ENCODE results near the gene PKD1L1. TPM values are rescaled to one million over a fixed set of nuclear protein-coding genes. Genes with fewer than 3 reads are reported as not detected.
A peak's percentile ranks its signal among the peaks of the same experiment; 100 is the strongest.

PKD1L1 gene
- total and polyA plus RNA-seq, 2 donors (not counting 1 experiment from before 2014, with no cell fraction given), result 0.59 to 0.70 TPM

GRCh38 chr7:47992446-47992845 lies 44.2 kb upstream of the PKD1L1 start:
- Mint-ChIP-seq H3K9me3 (ENCODE audit: insufficient read depth) (no peaks in the 10 kb centered on the region), H3K27me3 (no peaks in the 10 kb centered on the region), H3K27ac (peak overlapping the region; percentile 88), H3K4me1 (peaks cover 12% of the 10 kb centered on the region), H3K4me3 (peak overlapping the region; percentile 96)
- Histone ChIP-seq H3K27me3 (replicated peaks in 1 of 4; ENCODE audit: control extremely low read depth in 1 of 4, control insufficient read depth in 3 of 4, insufficient read depth in 4 of 4, low read length in 3 of 4) (no peaks in the 10 kb centered on the region), H3K9me3 (ENCODE audit: control extremely low read depth in 1 of 3, control insufficient read depth in 2 of 3, insufficient read depth in 1 of 3, low read length in 2 of 3) (no peaks in the 10 kb centered on the region), H3K4me2 (replicated peaks; ENCODE audit: low read depth, low read length, poor library complexity, severe bottlenecking) (peak overlapping the region; percentile 81), H3K36me3 (replicated peaks in 1 of 2; ENCODE audit: control extremely low read depth in 1 of 2, control insufficient read depth in 1 of 2, extremely low read depth in 1 of 2, insufficient read depth in 2 of 2, low read length in 1 of 2) (no peaks in the 10 kb centered on the region), H3K9ac (ENCODE audit: low read length) (peak overlapping the region; percentile 80), H3K79me2 (ENCODE audit: control insufficient read depth, insufficient read depth, low read length) (no peaks in the 10 kb centered on the region), H2AFZ (ENCODE audit: insufficient read depth, low read depth, low read length, poor library complexity, severe bottlenecking) (peak overlapping the region; percentile 99), H3K4me3 (ENCODE audit: control extremely low read depth in 1 of 5, extremely low read depth in 1 of 5, insufficient read depth in 1 of 5, low read depth in 2 of 5, low read length in 4 of 5) (peak overlapping the region; percentile 39 to 86 (median 69)), H3K27ac (ENCODE audit: low read length in 2 of 2) (peak overlapping the region; percentile 60 to 82), H4K20me1 (ENCODE audit: control insufficient read depth, insufficient read depth, low read length, poor library complexity, severe bottlenecking) (no peaks in the 10 kb centered on the region), H3K4me1 (ENCODE audit: control insufficient read depth in 2 of 2, insufficient read depth in 2 of 2, low read length in 2 of 2) (peaks cover 9 to 12% of the 10 kb centered on the region in 2 donors)
- CTCF ChIA-PET, result interaction anchor here (0.6 to 4.7 kb wide), 19 partner anchors 8 to 726 kb away, joined by 3 to 229 read pairs (median 7); partner anchors contain the start of gene UPP1
- 100% methylated on average over 1 of the region's 3 CpGs for WGBS (ENCODE audit: insufficient coverage)
- ATAC-seq (ENCODE audit: low read depth), result no peak
- no peak for DNase-seq
- TF ChIP-seq EZH2 (IDR thresholded peaks at IDR 0.05; ENCODE audit: borderline replicate concordance, insufficient read depth, low read depth, low read length, poor library complexity, severe bottlenecking) (no peak), CTCF (IDR thresholded peaks at IDR 0.05) (no peak)
- POLR2A ChIA-PET, result interaction anchor here (1.0 to 1.3 kb wide), 4 partner anchors 14 to 127 kb away, joined by 3 to 5 read pairs (median 4); partner anchors contain the start of gene UPP1
- intact Hi-C loops (cut with micrococcal nuclease), result no loop called here

GRCh38 chr7:47991741-47992311 lies 43.6 kb upstream of the PKD1L1 start:
- TF ChIP-seq CTCF (IDR thresholded peaks at IDR 0.05) (peak; percentile 71), EZH2 (IDR thresholded peaks at IDR 0.05; ENCODE audit: borderline replicate concordance, insufficient read depth, low read depth, low read length, poor library complexity, severe bottlenecking) (no peak)
- peak overlapping the region; percentile 88 for H3K27ac Mint-ChIP-seq
- POLR2A ChIA-PET, result interaction anchor here (0.5 to 1.3 kb wide), 6 partner anchors 9 to 128 kb away, joined by 3 to 6 read pairs (median 5); partner anchors contain the start of gene UPP1

More at GRCh38 chr7:47991741-47992311, 43.6 kb upstream of the PKD1L1 start:
- H4K20me1 ChIP-seq (ENCODE audit: control insufficient read depth, insufficient read depth, low read length, poor library complexity, severe bottlenecking), result no peaks in the 10 kb centered on the region
- no peaks in the 10 kb centered on the region for H3K79me2 ChIP-seq (ENCODE audit: control insufficient read depth, insufficient read depth, low read length)
- intact Hi-C loops (cut with micrococcal nuclease), result loop anchor here (1.0 kb wide), 5 partner anchors 13 to 118 kb away; partner anchors contain the start of genes C7orf57 and HUS1
- no peaks in the 10 kb centered on the region for H3K9me3 ChIP-seq (ENCODE audit: control extremely low read depth in 1 of 3, control insufficient read depth in 2 of 3, insufficient read depth in 1 of 3, low read length in 2 of 3)
- peaks cover 9 to 12% of the 10 kb centered on the region in 2 donors for H3K4me1 ChIP-seq (ENCODE audit: control insufficient read depth in 2 of 2, insufficient read depth in 2 of 2, low read length in 2 of 2)
- peak overlapping the region; percentile 60 to 82 for H3K27ac ChIP-seq (ENCODE audit: low read length in 2 of 2)
- ATAC-seq (ENCODE audit: low read depth) (peak; percentile 99), DNase-seq (peak; percentile 89)
- peaks cover 12% of the 10 kb centered on the region for H3K4me1 Mint-ChIP-seq
- peak overlapping the region; percentile 81 for H3K4me2 ChIP-seq (replicated peaks; ENCODE audit: low read depth, low read length, poor library complexity, severe bottlenecking)
- WGBS (ENCODE audit: insufficient coverage), result 2% methylated on average over 21 of the region's 26 CpGs
- H3K4me3 Mint-ChIP-seq, result peak overlapping the region; percentile 96
- H2AFZ ChIP-seq (ENCODE audit: insufficient read depth, low read depth, low read length, poor library complexity, severe bottlenecking), result peak overlapping the region; percentile 99
- H3K9me3 Mint-ChIP-seq (ENCODE audit: insufficient read depth), result no peaks in the 10 kb centered on the region
- no peaks in the 10 kb centered on the region for H3K27me3 ChIP-seq (replicated peaks in 1 of 4; ENCODE audit: control extremely low read depth in 1 of 4, control insufficient read depth in 3 of 4, insufficient read depth in 4 of 4, low read length in 3 of 4)
- H3K9ac ChIP-seq (ENCODE audit: low read length), result peak overlapping the region; percentile 80
- H3K36me3 ChIP-seq (replicated peaks in 1 of 2; ENCODE audit: control extremely low read depth in 1 of 2, control insufficient read depth in 1 of 2, extremely low read depth in 1 of 2, insufficient read depth in 2 of 2, low read length in 1 of 2), result no peaks in the 10 kb centered on the region
- no peaks in the 10 kb centered on the region for H3K27me3 Mint-ChIP-seq
- peak overlapping the region; percentile 39 to 86 (median 69) for H3K4me3 ChIP-seq (ENCODE audit: control extremely low read depth in 1 of 5, extremely low read depth in 1 of 5, insufficient read depth in 1 of 5, low read depth in 2 of 5, low read length in 4 of 5)
- CTCF ChIA-PET, result interaction anchor here (0.6 to 4.7 kb wide), 25 partner anchors 8 to 725 kb away, joined by 3 to 229 read pairs (median 6); partner anchors contain the start of genes HUS1 and UPP1

Data from B cell (primary cell).